GM18907 (cell line): ENCODE data around the gene IMMP2L.

Experiments used
- ATAC-seq: cut with Tn5 transposase; IDR thresholded peaks from one replicate; pipeline ENCODE4 v1.9.1; 2021; ENCODE audit warnings: mild to moderate bottlenecking, moderate library complexity; ENCODE audit not compliant: unreplicated experiment

IMMP2L gene

GRCh38 chr7:111401516-111401915 lies 160.8 kb downstream of the IMMP2L start:
- no peak for ATAC-seq

GRCh38 chr7:111400088-111400487 lies 162.2 kb downstream of the IMMP2L start:
- ATAC-seq = no peak

- ATAC-seq = no peak
These were observed 167.4 kb downstream of the IMMP2L start for GRCh38 chr7:111394891-111395290.

- no peak for ATAC-seq
These were observed 169.1 kb downstream of the IMMP2L start for GRCh38 chr7:111393011-111393754.

GRCh38 chr7:111392294-111392693 lies 170.0 kb downstream of the IMMP2L start:
- ATAC-seq = no peak

GRCh38 chr7:111390000-111390399 lies 172.3 kb downstream of the IMMP2L start:
- ATAC-seq = no peak

GRCh38 chr7:111388912-111389311 lies 173.4 kb downstream of the IMMP2L start:
- ATAC-seq = no peak

GRCh38 chr7:111388016-111388415 lies 174.3 kb downstream of the IMMP2L start:
- ATAC-seq = no peak

GRCh38 chr7:111384065-111384891 lies 178.0 kb downstream of the IMMP2L start:
- ATAC-seq = no peak

- ATAC-seq = no peak
These were observed 179.2 kb downstream of the IMMP2L start for GRCh38 chr7:111383133-111383532.

- no peak for ATAC-seq
These were observed 180.7 kb downstream of the IMMP2L start for GRCh38 chr7:111381590-111381989.

GRCh38 chr7:111380945-111381344 lies 181.3 kb downstream of the IMMP2L start:
- no peak for ATAC-seq

- no peak for ATAC-seq
These were observed 188.3 kb downstream of the IMMP2L start for GRCh38 chr7:111374027-111374426.

- ATAC-seq = no peak
These were observed 190.9 kb downstream of the IMMP2L start for GRCh38 chr7:111371437-111371836.

GRCh38 chr7:111370002-111370401 lies 192.3 kb downstream of the IMMP2L start:
- no peak for ATAC-seq

GRCh38 chr7:111368381-111369065 lies 193.8 kb downstream of the IMMP2L start:
- no peak for ATAC-seq

- no peak for ATAC-seq
These were observed 197.9 kb downstream of the IMMP2L start for GRCh38 chr7:111364413-111364812.

GRCh38 chr7:111363099-111363498 lies 199.2 kb downstream of the IMMP2L start:
- no peak for ATAC-seq

- ATAC-seq = no peak
These were observed 199.7 kb downstream of the IMMP2L start for GRCh38 chr7:111362506-111363054.

- ATAC-seq = no peak
These were observed 203.4 kb downstream of the IMMP2L start for GRCh38 chr7:111358915-111359314.

GRCh38 chr7:111357691-111358090 lies 204.6 kb downstream of the IMMP2L start:
- no peak for ATAC-seq
